ENCODE measurements around the gene TACR1.

DNA sequence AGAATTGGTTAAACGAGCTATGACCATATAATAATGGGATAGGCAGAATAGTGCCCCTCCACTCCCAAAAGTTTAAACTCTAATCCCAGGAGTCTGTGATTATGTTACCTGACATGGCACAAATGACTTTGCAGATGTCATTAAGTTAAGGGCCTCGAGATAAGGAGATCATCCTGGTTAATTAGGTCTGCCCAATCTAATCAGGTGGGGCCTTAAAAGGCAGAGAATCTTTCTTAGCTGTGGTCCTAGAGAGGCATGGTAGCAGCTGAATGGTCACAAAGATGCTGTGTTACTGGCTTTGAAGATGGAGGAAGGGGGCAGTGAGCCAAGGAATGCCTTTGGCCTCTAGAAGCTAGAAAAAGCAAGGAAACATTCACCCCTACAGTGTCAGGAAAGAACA is 31.1 kb downstream of the TACR1 start:
- TF ChIP-seq GLI2 (tag by site-specific recombination; IDR thresholded peaks at IDR 0.05; ENCODE audit: borderline replicate concordance, low read depth) (no peak), OVOL3 (tag by site-specific recombination; IDR thresholded peaks at IDR 0.05) (no peak)

Measured in HEK293 (cell line).